HL-60 (cell line): Measurements from ENCODE around the gene CCDC102A.
A peak's percentile ranks its signal among the peaks of the same experiment; 100 is the strongest.

ENCODE experiments used
- DNase-seq, 2 experiments: peaks; one replicate each; pipeline ENCODE4 v3.0.0-alpha.2; 2010 to 2020; ENCODE audit warnings: low read depth in 1 of 2, low spot score in 1 of 2
- H3K27ac ChIP-seq: fragments of 250-450 bp; sonication (Bioruptor Pico); replicated peaks from 2 replicates; pipeline ENCODE4 v1.5.1; 2020; ENCODE audit warnings: mild to moderate bottlenecking, moderate library complexity
- H3K27me3 ChIP-seq: fragments of 250-450 bp; sonication (Bioruptor Pico); 2 replicates; pipeline ENCODE4 v1.5.1; 2021; ENCODE audit warnings: mild to moderate bottlenecking, moderate library complexity; ENCODE audit not compliant: insufficient read depth, poor library complexity, severe bottlenecking
- H3K4me3 ChIP-seq: replicated peaks from 2 replicates; pipeline ENCODE4 v1.5.1; 2011; ENCODE audit warnings: mild to moderate bottlenecking, control low read depth, low read length; ENCODE audit not compliant: insufficient read depth
- CTCF ChIP-seq: IDR thresholded peaks from one replicate; pipeline ENCODE4 v1.5.1; 2011; ENCODE audit warnings: low read length, control low read depth, inconsistent platforms; ENCODE audit not compliant: insufficient read depth
- GABPA ChIP-seq: IDR thresholded peaks from 2 replicates; pipeline ENCODE4 v1.6.1; 2012; ENCODE audit warnings: low read depth
- POLR2AphosphoS5 ChIP-seq: IDR thresholded peaks from 2 replicates; pipeline ENCODE4 v1.6.1; 2012; ENCODE audit warnings: low read depth
- REST ChIP-seq: IDR thresholded peaks from 2 replicates; pipeline ENCODE4 v1.6.1; 2012; ENCODE audit warnings: low read depth; ENCODE audit not compliant: insufficient replicate concordance
- SPI1 ChIP-seq: IDR thresholded peaks from 2 replicates; pipeline ENCODE4 v1.6.1; 2012; ENCODE audit warnings: low read depth, mild to moderate bottlenecking, borderline replicate concordance
- long read RNA-seq: library from polyadenylated mRNA; unstranded; transcript quantifications from one replicate; pipeline ENCODE4 v2.0.0, GENCODE V29; 2020

The CCDC102A gene
- long read RNA-seq, result 0 reads

- Histone ChIP-seq H3K27me3 (no peaks in the 10 kb centered on the region), H3K4me3 (peak within 1 kb of the TSS; percentile 55), H3K27ac (no peak within 1 kb of the TSS)
- DNase-seq, result no peak
- TF ChIP-seq REST (no peak), SPI1 (no peak), CTCF (no peak), GABPA (no peak), POLR2AphosphoS5 (no peak)
These were observed at the start of gene CCDC102A for GRCh38 chr16:57536306-57537193. TSS of gene CCDC102A (minus strand) at chr16:57536571. CDS start at chr16:57529177, 7,394 bp downstream.

GRCh38 chr16:57585051-57585687 is 48.8 kb upstream of the CCDC102A start:
- no peaks in the 10 kb centered on the region for H3K27me3 ChIP-seq
- TF ChIP-seq REST, result no peak
- TF ChIP-seq CTCF, result no peak
- no peak for TF ChIP-seq SPI1
- no peak for TF ChIP-seq GABPA
- TF ChIP-seq POLR2AphosphoS5, result no peak
- no peak overlapping the region for H3K27ac ChIP-seq
- no peak for DNase-seq
- no peak overlapping the region for H3K4me3 ChIP-seq

GRCh38 chr16:57579361-57579665 is 42.9 kb upstream of the CCDC102A start:
- no peak for DNase-seq
- Histone ChIP-seq H3K4me3 (no peak overlapping the region), H3K27ac (no peak overlapping the region), H3K27me3 (no peaks in the 10 kb centered on the region)
- TF ChIP-seq REST, result no peak
- no peak for TF ChIP-seq POLR2AphosphoS5
- no peak for TF ChIP-seq CTCF
- TF ChIP-seq SPI1, result no peak
- no peak for TF ChIP-seq GABPA
